ENCODE measurements around the gene CELF4.

Gene CELF4

DNA sequence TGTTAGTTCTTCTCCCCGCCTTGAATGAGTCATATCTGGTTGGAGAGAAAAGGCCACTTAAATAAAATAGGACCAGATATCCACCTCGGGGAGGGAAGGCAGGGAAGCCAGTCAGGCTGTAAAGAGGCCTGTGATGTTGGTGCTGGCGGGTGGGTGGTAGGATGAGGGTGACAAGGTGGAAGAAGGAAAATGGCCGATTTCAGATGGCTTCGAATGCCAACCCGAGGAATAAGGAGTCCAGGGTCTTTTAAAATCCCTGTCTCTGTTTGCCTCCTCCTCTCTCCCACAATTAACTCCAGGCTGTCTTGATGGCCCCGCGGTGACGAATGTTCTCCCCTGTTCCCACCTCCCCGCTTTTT lies 41.5 kb downstream of the CELF4 start:
- no peak for DNase-seq (ENCODE audit: low read depth in 1 of 2, low spot score in 1 of 2)
- peaks cover 28% of the 10 kb centered on the region for H3K27me3 ChIP-seq (ENCODE audit: insufficient read depth, poor library complexity, severe bottlenecking)
- no peak overlapping the region for H3K27ac ChIP-seq (replicated peaks)
- no peak overlapping the region for H3K4me3 ChIP-seq (replicated peaks; ENCODE audit: insufficient read depth, low read length)
- no peak for TF ChIP-seq POLR2AphosphoS5 (IDR thresholded peaks at IDR 0.05; ENCODE audit: low read depth)
- no peak for TF ChIP-seq SPI1 (IDR thresholded peaks at IDR 0.05; ENCODE audit: borderline replicate concordance, low read depth)
- no peak for TF ChIP-seq GABPA (IDR thresholded peaks at IDR 0.05; ENCODE audit: low read depth)
- TF ChIP-seq, protein P1, sequence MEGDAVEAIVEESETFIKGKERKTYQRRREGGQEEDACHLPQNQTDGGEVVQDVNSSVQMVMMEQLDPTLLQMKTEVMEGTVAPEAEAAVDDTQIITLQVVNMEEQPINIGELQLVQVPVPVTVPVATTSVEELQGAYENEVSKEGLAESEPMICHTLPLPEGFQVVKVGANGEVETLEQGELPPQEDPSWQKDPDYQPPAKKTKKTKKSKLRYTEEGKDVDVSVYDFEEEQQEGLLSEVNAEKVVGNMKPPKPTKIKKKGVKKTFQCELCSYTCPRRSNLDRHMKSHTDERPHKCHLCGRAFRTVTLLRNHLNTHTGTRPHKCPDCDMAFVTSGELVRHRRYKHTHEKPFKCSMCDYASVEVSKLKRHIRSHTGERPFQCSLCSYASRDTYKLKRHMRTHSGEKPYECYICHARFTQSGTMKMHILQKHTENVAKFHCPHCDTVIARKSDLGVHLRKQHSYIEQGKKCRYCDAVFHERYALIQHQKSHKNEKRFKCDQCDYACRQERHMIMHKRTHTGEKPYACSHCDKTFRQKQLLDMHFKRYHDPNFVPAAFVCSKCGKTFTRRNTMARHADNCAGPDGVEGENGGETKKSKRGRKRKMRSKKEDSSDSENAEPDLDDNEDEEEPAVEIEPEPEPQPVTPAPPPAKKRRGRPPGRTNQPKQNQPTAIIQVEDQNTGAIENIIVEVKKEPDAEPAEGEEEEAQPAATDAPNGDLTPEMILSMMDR (IDR thresholded peaks at IDR 0.05; ENCODE audit: insufficient read depth, low read length): no peak
- TF ChIP-seq, protein P2, sequence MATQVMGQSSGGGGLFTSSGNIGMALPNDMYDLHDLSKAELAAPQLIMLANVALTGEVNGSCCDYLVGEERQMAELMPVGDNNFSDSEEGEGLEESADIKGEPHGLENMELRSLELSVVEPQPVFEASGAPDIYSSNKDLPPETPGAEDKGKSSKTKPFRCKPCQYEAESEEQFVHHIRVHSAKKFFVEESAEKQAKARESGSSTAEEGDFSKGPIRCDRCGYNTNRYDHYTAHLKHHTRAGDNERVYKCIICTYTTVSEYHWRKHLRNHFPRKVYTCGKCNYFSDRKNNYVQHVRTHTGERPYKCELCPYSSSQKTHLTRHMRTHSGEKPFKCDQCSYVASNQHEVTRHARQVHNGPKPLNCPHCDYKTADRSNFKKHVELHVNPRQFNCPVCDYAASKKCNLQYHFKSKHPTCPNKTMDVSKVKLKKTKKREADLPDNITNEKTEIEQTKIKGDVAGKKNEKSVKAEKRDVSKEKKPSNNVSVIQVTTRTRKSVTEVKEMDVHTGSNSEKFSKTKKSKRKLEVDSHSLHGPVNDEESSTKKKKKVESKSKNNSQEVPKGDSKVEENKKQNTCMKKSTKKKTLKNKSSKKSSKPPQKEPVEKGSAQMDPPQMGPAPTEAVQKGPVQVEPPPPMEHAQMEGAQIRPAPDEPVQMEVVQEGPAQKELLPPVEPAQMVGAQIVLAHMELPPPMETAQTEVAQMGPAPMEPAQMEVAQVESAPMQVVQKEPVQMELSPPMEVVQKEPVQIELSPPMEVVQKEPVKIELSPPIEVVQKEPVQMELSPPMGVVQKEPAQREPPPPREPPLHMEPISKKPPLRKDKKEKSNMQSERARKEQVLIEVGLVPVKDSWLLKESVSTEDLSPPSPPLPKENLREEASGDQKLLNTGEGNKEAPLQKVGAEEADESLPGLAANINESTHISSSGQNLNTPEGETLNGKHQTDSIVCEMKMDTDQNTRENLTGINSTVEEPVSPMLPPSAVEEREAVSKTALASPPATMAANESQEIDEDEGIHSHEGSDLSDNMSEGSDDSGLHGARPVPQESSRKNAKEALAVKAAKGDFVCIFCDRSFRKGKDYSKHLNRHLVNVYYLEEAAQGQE (IDR thresholded peaks at IDR 0.05; ENCODE audit: insufficient replicate concordance, low read depth): no peak

DNA sequence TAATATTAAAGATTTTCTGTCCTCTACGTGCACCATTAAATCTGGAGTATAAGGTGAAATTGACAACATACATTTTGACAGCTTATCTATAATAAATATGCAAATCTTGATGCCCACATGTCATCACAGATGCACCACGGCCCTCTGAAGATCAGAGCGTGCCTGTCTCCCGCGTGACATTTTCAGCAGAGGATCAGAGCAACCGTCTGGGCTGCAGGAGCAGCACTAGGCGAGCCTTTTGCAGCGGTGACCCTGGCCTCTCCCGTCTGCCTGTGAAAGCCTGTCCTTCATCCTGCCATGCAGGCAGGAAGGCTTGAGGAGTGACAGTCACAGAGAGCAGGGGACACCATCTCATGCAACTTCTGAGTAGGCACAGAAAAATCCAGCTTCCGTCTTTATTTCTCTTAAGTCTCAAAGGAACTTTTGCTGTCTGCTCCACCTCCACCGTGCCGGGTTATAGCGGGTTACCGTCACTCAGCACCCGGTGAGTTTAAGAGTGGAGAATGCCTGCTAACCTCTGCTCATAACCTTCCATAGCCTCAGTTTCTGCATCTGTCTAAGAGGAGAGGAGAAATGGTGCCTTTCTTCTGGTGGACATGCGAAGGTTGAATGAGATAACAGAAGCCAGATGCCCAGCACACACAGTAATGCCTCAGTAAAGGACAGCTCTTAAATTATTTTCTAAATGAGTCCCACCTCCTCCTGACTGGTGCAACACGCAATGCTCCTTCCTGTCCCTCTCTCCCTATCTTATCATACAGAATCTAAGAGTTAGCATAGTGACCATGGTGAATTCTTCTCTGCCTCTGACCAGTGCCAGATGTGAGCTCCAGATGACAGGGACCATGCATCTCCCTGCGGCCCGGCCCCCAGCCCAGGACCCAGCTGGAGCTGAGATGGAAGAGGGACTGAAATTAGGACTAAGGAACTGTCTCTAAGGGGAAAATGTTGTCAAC lies 43.8 kb downstream of the CELF4 start:
- peaks cover 28% of the 10 kb centered on the region for H3K27me3 ChIP-seq (ENCODE audit: insufficient read depth, poor library complexity, severe bottlenecking)
- DNase-seq (ENCODE audit: low read depth in 1 of 2, low spot score in 1 of 2): no peak
- H3K27ac ChIP-seq (replicated peaks): no peak overlapping the region
- TF ChIP-seq, protein P2 (IDR thresholded peaks at IDR 0.05; ENCODE audit: insufficient replicate concordance, low read depth): no peak
- no peak for TF ChIP-seq SPI1 (IDR thresholded peaks at IDR 0.05; ENCODE audit: borderline replicate concordance, low read depth)
- TF ChIP-seq, protein P1 (IDR thresholded peaks at IDR 0.05; ENCODE audit: insufficient read depth, low read length): no peak
- no peak for TF ChIP-seq GABPA (IDR thresholded peaks at IDR 0.05; ENCODE audit: low read depth)
- no peak overlapping the region for H3K4me3 ChIP-seq (replicated peaks; ENCODE audit: insufficient read depth, low read length)

DNA sequence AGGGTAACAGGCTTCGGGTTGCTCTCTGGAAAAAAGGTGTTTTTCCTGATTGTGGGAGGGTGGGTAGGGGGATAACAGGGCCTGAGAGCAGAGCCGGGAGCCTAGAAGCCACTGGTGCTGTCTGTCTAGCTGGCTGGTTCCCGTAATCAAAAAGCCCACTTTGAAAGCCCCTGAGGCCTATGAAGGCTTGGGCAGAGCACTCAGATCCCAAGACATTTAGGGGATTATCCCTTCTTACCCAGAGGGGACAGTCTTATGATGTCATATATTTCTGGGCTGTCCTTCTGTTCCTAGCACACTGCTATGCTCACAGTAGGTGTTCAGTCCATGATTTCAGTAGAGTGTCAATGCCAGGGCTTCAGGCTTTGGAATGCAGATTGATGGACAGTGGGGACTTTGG lies 45.1 kb downstream of the CELF4 start:
- H3K27me3 ChIP-seq (ENCODE audit: insufficient read depth, poor library complexity, severe bottlenecking): peaks cover 21% of the 10 kb centered on the region
- no peak overlapping the region for H3K27ac ChIP-seq (replicated peaks)
- TF ChIP-seq POLR2AphosphoS5 (IDR thresholded peaks at IDR 0.05; ENCODE audit: low read depth) (no peak), GABPA (IDR thresholded peaks at IDR 0.05; ENCODE audit: low read depth) (no peak), SPI1 (IDR thresholded peaks at IDR 0.05; ENCODE audit: borderline replicate concordance, low read depth) (no peak)
- TF ChIP-seq, protein P2 (IDR thresholded peaks at IDR 0.05; ENCODE audit: insufficient replicate concordance, low read depth): no peak
- TF ChIP-seq, protein P1 (IDR thresholded peaks at IDR 0.05; ENCODE audit: insufficient read depth, low read length): no peak
- no peak for DNase-seq (ENCODE audit: low read depth in 1 of 2, low spot score in 1 of 2)
- no peak overlapping the region for H3K4me3 ChIP-seq (replicated peaks; ENCODE audit: insufficient read depth, low read length)
